Endothelial cell of umbilical vein (primary cell): ENCODE measurements around the gene RNLS. TPM values are rescaled to one million over a fixed set of nuclear protein-coding genes. Genes with fewer than 3 reads are reported as not detected.

Experiments used
- BruUV-seq: library from RNA; stranded (reverse); fragments of 400-500 nt; replicated peaks from 2 replicates; lab custom pipeline; 2021; lab: Mats Ljungman, UMichigan
- CTCF ChIA-PET: fragments of 300-600, 350-600 bp; sonication (Branson Sonifier 250); formaldehyde crosslinking; loops from one replicate; lab custom pipeline; 2021; ENCODE audit warnings: antibody characterized with exemption, inconsistent platforms; lab: Charles Lee
- POLR2A ChIA-PET: fragments of 300-600, 350-600 bp; sonication (Branson Sonifier 250); formaldehyde crosslinking; loops from one replicate; lab custom pipeline; 2021; ENCODE audit warnings: antibody characterized with exemption, inconsistent platforms; lab: Charles Lee
- DNase-seq: peaks from one replicate; pipeline ENCODE4 v3.0.0-alpha.2; 2011; ENCODE audit warnings: low read depth, low spot score
- FAIRE-seq: peaks from 2 replicates; lab custom pipeline; 2011; peaks lifted over from hg19 to GRCh38; lab: Jason Lieb, UNC
- H2AFZ ChIP-seq: 2 replicates; pipeline ENCODE4 v1.6.0; 2012; ENCODE audit warnings: low read depth, low read length, control low read depth, inconsistent platforms
- H3K27ac ChIP-seq: 2 replicates; pipeline ENCODE4 v1.5.1; 2011; ENCODE audit warnings: low read depth, mild to moderate bottlenecking, control low read depth, low read length, moderate library complexity; ENCODE audit not compliant: insufficient read depth
- H3K27me3 ChIP-seq, 2 experiments: 2 replicates each; pipeline versions ENCODE4 v1.6.0 to v1.6.1; 2011; ENCODE audit warnings: low read length in 2 of 2, mixed read lengths in 1 of 2; ENCODE audit not compliant: control insufficient read depth in 2 of 2, insufficient read depth in 2 of 2
- H3K36me3 ChIP-seq, 2 experiments: 2 replicates in 1 of 2; 3 replicates in 1 of 2; pipeline ENCODE4 v1.5.1; 2011; ENCODE audit warnings: low read length in 2 of 2, mild to moderate bottlenecking in 1 of 2, moderate library complexity in 1 of 2; ENCODE audit not compliant: control insufficient read depth in 2 of 2, insufficient read depth in 2 of 2; ENCODE audit errors: extremely low read depth in 1 of 2
- H3K4me1 ChIP-seq: 3 replicates; pipeline ENCODE4 v1.5.1; 2011; ENCODE audit warnings: mild to moderate bottlenecking, low read length; ENCODE audit not compliant: control insufficient read depth, insufficient read depth; ENCODE audit errors: extremely low read depth
- H3K4me2 ChIP-seq: 2 replicates; pipeline ENCODE4 v1.6.1; 2011; ENCODE audit warnings: low read length, control low read depth, mixed read lengths; ENCODE audit not compliant: insufficient read depth
- H3K4me3 ChIP-seq, 3 experiments: fragments of 200-600 bp in 1 of 3; sonication (generic), shearing (Covaris generic) in 1 of 3; replicated peaks in 1 of 3; 2 replicates each; pipeline ENCODE4 v1.5.1; 2011 to 2016; ENCODE audit warnings: control low read depth in 3 of 3, low read length in 3 of 3, mild to moderate bottlenecking in 2 of 3, inconsistent platforms in 1 of 3, low read depth in 1 of 3, moderate library complexity in 1 of 3; ENCODE audit not compliant: insufficient read depth in 1 of 3
- H3K79me2 ChIP-seq: 2 replicates; pipeline ENCODE4 v1.6.0; 2012; ENCODE audit warnings: low read length, inconsistent platforms; ENCODE audit not compliant: control insufficient read depth, insufficient read depth
- H3K9ac ChIP-seq: replicated peaks from 2 replicates; pipeline ENCODE3; 2011; ENCODE audit warnings: low read length, control low read depth; ENCODE audit not compliant: insufficient read depth; ENCODE audit errors: extremely low read depth
- H3K9me1 ChIP-seq: replicated peaks from 3 replicates; pipeline ENCODE4 v1.6.0; 2011; ENCODE audit warnings: mild to moderate bottlenecking, low read length; ENCODE audit not compliant: control insufficient read depth, insufficient read depth; ENCODE audit errors: extremely low read depth
- H3K9me3 ChIP-seq: replicated peaks from 2 replicates; pipeline ENCODE4 v1.5.1; 2012; ENCODE audit warnings: low read length, inconsistent platforms; ENCODE audit not compliant: control insufficient read depth, insufficient read depth
- H4K20me1 ChIP-seq: replicated peaks from 2 replicates; pipeline ENCODE3; 2011; ENCODE audit warnings: mild to moderate bottlenecking, low read length; ENCODE audit not compliant: control insufficient read depth, insufficient read depth; ENCODE audit errors: extremely low read depth
- CTCF ChIP-seq, 2 donors: IDR thresholded peaks; 1 replicate in 1 of 2; 2 replicates in 1 of 2; pipeline ENCODE4 v1.5.1; 2011; ENCODE audit warnings: low read length in 2 of 2, mild to moderate bottlenecking in 2 of 2, moderate library complexity in 2 of 2, control low read depth in 1 of 2, inconsistent platforms in 1 of 2, low read depth in 1 of 2; ENCODE audit not compliant: insufficient read depth in 1 of 2; ENCODE audit errors: extremely low read depth in 1 of 2
- EZH2 ChIP-seq: IDR thresholded peaks from 2 replicates; pipeline ENCODE4 v1.6.1; 2012; ENCODE audit warnings: borderline replicate concordance, low read depth, mild to moderate bottlenecking, moderate library complexity, low read length, inconsistent platforms; ENCODE audit not compliant: severe bottlenecking
- FOS ChIP-seq: IDR thresholded peaks from 2 replicates; pipeline ENCODE4 v1.6.1; 2011; ENCODE audit warnings: mild to moderate bottlenecking, low read length, moderate library complexity, borderline replicate concordance; ENCODE audit not compliant: insufficient read depth
- GATA2 ChIP-seq: IDR thresholded peaks from 2 replicates; pipeline ENCODE4 v1.7.0; 2011; ENCODE audit warnings: low read depth, mild to moderate bottlenecking, moderate library complexity, mixed read lengths, low read length; ENCODE audit not compliant: insufficient read length, insufficient read depth
- JUN ChIP-seq: IDR thresholded peaks from 2 replicates; pipeline ENCODE4 v1.6.1; 2011; ENCODE audit warnings: borderline replicate concordance, low read depth; ENCODE audit not compliant: insufficient read length, insufficient read depth
- MAX ChIP-seq: IDR thresholded peaks from 2 replicates; pipeline ENCODE4 v1.6.1; 2011; ENCODE audit not compliant: insufficient read depth, insufficient read length
- MYC ChIP-seq: IDR thresholded peaks from one replicate; pipeline ENCODE4 v1.6.1; 2011; ENCODE audit warnings: mild to moderate bottlenecking, low read depth, low read length
- POLR2A ChIP-seq: IDR thresholded peaks from 2 replicates; pipeline ENCODE4 v1.6.1; 2012; ENCODE audit warnings: low read depth, mild to moderate bottlenecking, control low read depth, low read length
- POLR2AphosphoS5 ChIP-seq: IDR thresholded peaks from 2 replicates; pipeline ENCODE4 v1.6.1; 2012; ENCODE audit warnings: low read depth, mild to moderate bottlenecking, control low read depth, low read length, moderate library complexity; ENCODE audit not compliant: insufficient read depth
- dilution Hi-C: fragments of 300-500 bp; cut with MboI; formaldehyde crosslinking; loops from one replicate; pipeline ENCODE4 v1.15.0; 2019; ENCODE audit warnings: low sequenced_read_pairs; ENCODE audit not compliant: extremely low pct_ligation_motif_present
- intact Hi-C: fragments of 100-400 bp; cut with micrococcal nuclease; formaldehyde crosslinking; loops from one replicate; pipeline ENCODE4 v1.10.0; 2022
- polyA plus RNA-seq, 4 experiments: library from polyadenylated mRNA; depleted of rRNA in 3 of 4; stranded (reverse) in 3 of 4; unstranded in 1 of 4; fragments of >200 nt; gene quantifications; 2 replicates each; pipeline versions ENCODE4 v1.2.1 to v1.2.3, GENCODE V29; 2011 to 2012; ENCODE audit warnings: missing spikeins in 1 of 4
- total RNA-seq: library from RNA; stranded (reverse); gene quantifications from 2 replicates; pipeline ENCODE4 v1.2.3, GENCODE V29; 2021

RNLS gene
- total and polyA plus RNA-seq, 2 donors (not counting 3 experiments of a cell fraction or from before 2014, with no cell fraction given) = 2.5 to 4.6 TPM

- Histone ChIP-seq H3K79me2 (no peaks in the 10 kb centered on the region), H3K9ac (no peak overlapping the region), H3K36me3 (no peaks in the 10 kb centered on the region), H4K20me1 (no peaks in the 10 kb centered on the region), H3K4me1 (peaks cover 9% of the 10 kb centered on the region), H3K27me3 (no peaks in the 10 kb centered on the region), H3K4me3 (no peak overlapping the region), H3K9me1 (no peaks in the 10 kb centered on the region), H3K27ac (no peak overlapping the region), H3K9me3 (no peaks in the 10 kb centered on the region), H3K4me2 (no peak overlapping the region), H2AFZ (no peak overlapping the region)
- DNase-seq (no peak), FAIRE-seq (no peak)
- intact Hi-C loops = no loop called here
- ChIA-PET POLR2A (no interaction called here), CTCF (interaction anchor here (1.3 kb wide), 1 partner anchor 28 kb away, joined by 3 read pairs; no protein-coding TSS in a partner anchor)
- no TSS peak for BruUV-seq
- no peak for TF ChIP-seq EZH2
- no peak for TF ChIP-seq MAX
- no peak for TF ChIP-seq JUN
- TF ChIP-seq POLR2A = no peak
- TF ChIP-seq POLR2AphosphoS5 = no peak
- TF ChIP-seq GATA2 = no peak
- TF ChIP-seq MYC = no peak
- no peak for TF ChIP-seq FOS
- no peak for TF ChIP-seq CTCF (IDR thresholded peaks at IDR 0.05; ENCODE audit: extremely low read depth in 1 of 2, insufficient read depth in 1 of 2, low read depth in 1 of 2, low read length in 2 of 2)
- dilution Hi-C loops = no loop called here
Measured at GRCh38 chr10:88537322-88537721, 45.8 kb downstream of the RNLS start.
